ENCODE data around the gene RPTOR.

DNA sequence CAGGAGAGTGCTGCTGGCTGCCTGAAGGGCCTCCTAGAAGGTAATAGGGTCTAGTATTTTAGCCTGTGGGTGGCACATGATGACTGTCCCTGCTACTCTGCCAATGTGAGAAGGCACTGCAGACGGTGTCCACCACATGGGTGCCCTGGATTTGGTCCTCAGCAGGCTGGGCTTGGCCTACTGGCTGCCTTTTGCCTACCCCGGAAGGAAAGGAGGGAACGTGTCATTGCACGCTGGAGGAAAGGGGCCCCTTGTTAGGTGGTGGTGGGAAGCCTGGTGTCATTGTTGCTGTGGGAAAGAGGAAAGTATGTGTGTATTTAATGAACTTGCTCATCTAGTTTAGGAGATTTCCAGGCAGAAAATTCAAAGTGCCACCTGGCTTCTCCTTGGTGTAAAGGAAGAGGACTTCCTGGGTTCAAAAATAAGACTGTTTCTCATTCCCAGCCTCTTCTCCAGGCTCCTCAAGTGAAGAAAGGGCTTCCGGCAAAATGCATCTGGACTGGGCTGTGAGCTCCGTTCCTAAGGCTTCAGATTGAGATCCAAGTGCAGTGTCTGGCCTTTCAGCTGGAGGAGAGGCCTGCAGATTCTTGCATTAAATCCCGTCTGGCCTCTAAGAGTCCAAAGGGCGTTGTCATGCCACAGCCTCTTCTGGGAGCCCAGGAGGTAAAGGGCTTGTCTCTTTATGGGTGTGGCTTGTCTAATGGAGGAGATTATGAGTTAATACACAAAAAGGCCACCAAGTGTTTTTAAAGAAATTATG lies 55.1 kb downstream of the RPTOR start:
- no peak for TF ChIP-seq EZH2 (IDR thresholded peaks at IDR 0.05; ENCODE audit: low read length, missing control alignments)
- TF ChIP-seq, protein P1, sequence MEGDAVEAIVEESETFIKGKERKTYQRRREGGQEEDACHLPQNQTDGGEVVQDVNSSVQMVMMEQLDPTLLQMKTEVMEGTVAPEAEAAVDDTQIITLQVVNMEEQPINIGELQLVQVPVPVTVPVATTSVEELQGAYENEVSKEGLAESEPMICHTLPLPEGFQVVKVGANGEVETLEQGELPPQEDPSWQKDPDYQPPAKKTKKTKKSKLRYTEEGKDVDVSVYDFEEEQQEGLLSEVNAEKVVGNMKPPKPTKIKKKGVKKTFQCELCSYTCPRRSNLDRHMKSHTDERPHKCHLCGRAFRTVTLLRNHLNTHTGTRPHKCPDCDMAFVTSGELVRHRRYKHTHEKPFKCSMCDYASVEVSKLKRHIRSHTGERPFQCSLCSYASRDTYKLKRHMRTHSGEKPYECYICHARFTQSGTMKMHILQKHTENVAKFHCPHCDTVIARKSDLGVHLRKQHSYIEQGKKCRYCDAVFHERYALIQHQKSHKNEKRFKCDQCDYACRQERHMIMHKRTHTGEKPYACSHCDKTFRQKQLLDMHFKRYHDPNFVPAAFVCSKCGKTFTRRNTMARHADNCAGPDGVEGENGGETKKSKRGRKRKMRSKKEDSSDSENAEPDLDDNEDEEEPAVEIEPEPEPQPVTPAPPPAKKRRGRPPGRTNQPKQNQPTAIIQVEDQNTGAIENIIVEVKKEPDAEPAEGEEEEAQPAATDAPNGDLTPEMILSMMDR (conservative IDR thresholded peaks at IDR 0.05 in 1 of 2, IDR thresholded peaks at IDR 0.05 in 1 of 2; ENCODE audit: low read depth in 1 of 2, low read length in 2 of 2), result no peak
